Epithelial cell of prostate (primary cell): Measurements from ENCODE around the gene TMEM51.

ENCODE experiments used
- DNase-seq: peaks from one replicate; pipeline ENCODE4 v3.0.0-alpha.2; 2011; ENCODE audit warnings: low read depth, low spot score
- H3K27ac ChIP-seq: fragments of 450-650 bp; 2 replicates; pipeline ENCODE4 v1.5.1; 2017; ENCODE audit warnings: mild to moderate bottlenecking

Gene TMEM51

GRCh38 chr1:15153184-15153841 is at the start of gene TMEM51:
Gene TMEM51 (plus strand): TSS chr1:15153747. CDS start chr1:15215088, 61,341 bp downstream.
- H3K27ac ChIP-seq = peak within 1 kb of the TSS; percentile 96
- DNase-seq = no peak

GRCh38 chr1:15103906-15104305 is 49.6 kb upstream of the TMEM51 start:
- no peak overlapping the region for H3K27ac ChIP-seq

GRCh38 chr1:15104768-15105167 is 48.8 kb upstream of the TMEM51 start:
- H3K27ac ChIP-seq = no peak overlapping the region
- no peak for DNase-seq

More at GRCh38 chr1:15103906-15104305, 49.6 kb upstream of the TMEM51 start:
- no peak for DNase-seq

GRCh38 chr1:15106608-15107007 is 46.9 kb upstream of the TMEM51 start:
- no peak for DNase-seq
- no peak overlapping the region for H3K27ac ChIP-seq

- no peak for DNase-seq
These were observed 46.4 kb upstream of the TMEM51 start for GRCh38 chr1:15107058-15107687.

GRCh38 chr1:15107911-15108310 is 45.6 kb upstream of the TMEM51 start:
- no peak overlapping the region for H3K27ac ChIP-seq
- no peak for DNase-seq

More at GRCh38 chr1:15107058-15107687, 46.4 kb upstream of the TMEM51 start:
- H3K27ac ChIP-seq = no peak overlapping the region

GRCh38 chr1:15110128-15110866 is 43.2 kb upstream of the TMEM51 start:
- H3K27ac ChIP-seq = no peak overlapping the region
- DNase-seq = no peak

- H3K27ac ChIP-seq = no peak overlapping the region
- DNase-seq = no peak
These were observed 42.7 kb upstream of the TMEM51 start for GRCh38 chr1:15110867-15111230.

- no peak overlapping the region for H3K27ac ChIP-seq
- no peak for DNase-seq
These were observed 40.4 kb upstream of the TMEM51 start for GRCh38 chr1:15113146-15113545.

GRCh38 chr1:15114884-15115283 is 38.7 kb upstream of the TMEM51 start:
- no peak overlapping the region for H3K27ac ChIP-seq
- no peak for DNase-seq

GRCh38 chr1:15115542-15116330 is 37.8 kb upstream of the TMEM51 start:
- H3K27ac ChIP-seq = no peak overlapping the region
- DNase-seq = no peak

- H3K27ac ChIP-seq = no peak overlapping the region
- no peak for DNase-seq
These were observed 36.6 kb upstream of the TMEM51 start for GRCh38 chr1:15116966-15117365.

GRCh38 chr1:15117671-15118325 is 35.7 kb upstream of the TMEM51 start:
- H3K27ac ChIP-seq = no peak overlapping the region
- no peak for DNase-seq

GRCh38 chr1:15118579-15118978 is 35.0 kb upstream of the TMEM51 start:
- no peak overlapping the region for H3K27ac ChIP-seq
- no peak for DNase-seq

- H3K27ac ChIP-seq = no peak overlapping the region
- DNase-seq = no peak
These were observed 33.1 kb upstream of the TMEM51 start for GRCh38 chr1:15120251-15120945.

- DNase-seq = no peak
- no peak overlapping the region for H3K27ac ChIP-seq
These were observed 31.2 kb upstream of the TMEM51 start for GRCh38 chr1:15122331-15122730.

GRCh38 chr1:15123270-15123669 is 30.3 kb upstream of the TMEM51 start:
- DNase-seq = no peak
- H3K27ac ChIP-seq = no peak overlapping the region

- no peak overlapping the region for H3K27ac ChIP-seq
- no peak for DNase-seq
These were observed 29.6 kb upstream of the TMEM51 start for GRCh38 chr1:15123925-15124324.

GRCh38 chr1:15124362-15125100 is 29.0 kb upstream of the TMEM51 start:
- DNase-seq = no peak
- no peak overlapping the region for H3K27ac ChIP-seq
